ENCODE data around the gene KLLN. TPM values are rescaled to one million over a fixed set of nuclear protein-coding genes. Genes with fewer than 3 reads are reported as not detected.

KLLN gene
- total and polyA plus RNA-seq, 2 of the 8 experiments (the other 6 are each of a cell fraction or from before 2014, with no cell fraction given): 0.24 to 0.73 TPM

- H3K14ac ChIP-seq (ENCODE audit: insufficient read length): no peak within 1 kb of the TSS
- ChIA-PET POLR2A (ENCODE audit: partially characterized antibody) (interaction anchor here (0.6 to 2.6 kb wide), 12 partner anchors 16 to 733 kb away, joined by 3 to 24 read pairs (median 3); partner anchors contain the start of genes KLLN and PTEN), CTCF (ENCODE audit: partially characterized antibody) (interaction anchor here (0.6 to 2.1 kb wide), 9 partner anchors 10 to 879 kb away, joined by 3 to 9 read pairs (median 4); partner anchors contain the start of genes KLLN and PTEN)
- H4K20me1 ChIP-seq (replicated peaks in 1 of 2; ENCODE audit: control insufficient read depth in 1 of 2, insufficient read depth in 2 of 2, low read length in 2 of 2): no peaks in the 10 kb centered on the region
- peaks cover 10 to 48% of the 10 kb centered on the region in 2 experiments for H3K79me2 ChIP-seq (ENCODE audit: control insufficient read depth in 1 of 2, insufficient read depth in 2 of 2, low read length in 2 of 2)
- peak within 1 kb of the TSS; percentile 96 for H2AFZ ChIP-seq (ENCODE audit: low read length)
- FAIRE-seq (no peak), DNase-seq (ENCODE audit: low read depth in 1 of 2, low spot score in 2 of 2) (peak; percentile 59 to 86)
- H3K9me3 ChIP-seq (ENCODE audit: insufficient read depth in 2 of 2, low read depth in 1 of 2, low read length in 1 of 2): no peaks in the 10 kb centered on the region
- peak within 1 kb of the TSS; percentile 64; the same call in 1 of the 2 replicates for H4K8ac ChIP-seq (ENCODE audit: extremely low read depth, insufficient read depth, low read length)
- peaks cover 0 to 14% (median 0%) of the 10 kb centered on the region in 4 experiments; a peak in 1 of 8 replicates for H3K36me3 ChIP-seq (ENCODE audit: control insufficient read depth in 2 of 4, insufficient read depth in 4 of 4, low read length in 3 of 4)
- H3K27ac ChIP-seq (ENCODE audit: low read depth, low read length): peak within 1 kb of the TSS; percentile 83
- H2AK5ac ChIP-seq (ENCODE audit: low read depth, low read length): no peak within 1 kb of the TSS
- 1% methylated on average over 55 of the region's 60 CpGs; no CpG with 5 or more reads in 1 of the 2 experiments for WGBS, 2 experiments (ENCODE audit: extremely low coverage in 1 of 2, insufficient coverage in 1 of 2, insufficient read length in 1 of 2, insufficient replicate concordance in 2 of 2, low coverage in 1 of 2, low lambda C conversion rate in 2 of 2, missing lambda C conversion rate in 1 of 2)
- peak within 1 kb of the TSS; percentile 74 for H2BK5ac ChIP-seq (ENCODE audit: low read depth, low read length)
- peak within 1 kb of the TSS; percentile 25 for H4K91ac ChIP-seq (replicated peaks; ENCODE audit: insufficient read length, low read length)
- 0 out of 2 replicates have a peak within 1 kb of the TSS, but pooled peaks have one; percentile 22 for H2BK12ac ChIP-seq (ENCODE audit: low read depth, low read length)
- H4K5ac ChIP-seq (ENCODE audit: insufficient read length, low read depth, low read length): peak within 1 kb of the TSS; percentile 44
- H3K18ac ChIP-seq (ENCODE audit: extremely low read depth, low read length): peak within 1 kb of the TSS; percentile 78
- peak within 1 kb of the TSS; percentile 89 to 91 for H3K4me2 ChIP-seq (ENCODE audit: insufficient read depth in 1 of 2, low read depth in 2 of 2, low read length in 2 of 2)
- H3K23ac ChIP-seq (ENCODE audit: insufficient read length): no peak within 1 kb of the TSS
- H3K27me3 ChIP-seq (replicated peaks in 1 of 4; ENCODE audit: control insufficient read depth in 3 of 4, extremely low read depth in 1 of 4, insufficient read depth in 3 of 4, low read length in 3 of 4): no peaks in the 10 kb centered on the region
- peak within 1 kb of the TSS; percentile 74 to 94 (median 82) for H3K9ac ChIP-seq (replicated peaks in 1 of 4; ENCODE audit: extremely low read depth in 1 of 4, low read depth in 3 of 4, low read length in 3 of 4)
- peak within 1 kb of the TSS; percentile 78 to 85 (median 82) for H3K4me3 ChIP-seq (ENCODE audit: extremely low read depth in 1 of 4, insufficient read depth in 2 of 4, low read depth in 3 of 4, low read length in 4 of 4)
- no peak within 1 kb of the TSS for H3K4ac ChIP-seq (replicated peaks; ENCODE audit: insufficient read length, low read depth, low read length)
- no peak within 1 kb of the TSS for H2BK120ac ChIP-seq (replicated peaks; ENCODE audit: low read depth, low read length)
- peaks cover 8% of the 10 kb centered on the region for H3K23me2 ChIP-seq (ENCODE audit: low read depth, low read length)
- 0 out of 2 replicates have a peak within 1 kb of the TSS, but pooled peaks have one; percentile 9 for H2BK20ac ChIP-seq (ENCODE audit: low read length)
- H3K4me1 ChIP-seq (replicated peaks in 1 of 4; ENCODE audit: control insufficient read depth in 3 of 4, insufficient read depth in 4 of 4, low read length in 3 of 4): peaks cover 0 to 3% (median 0%) of the 10 kb centered on the region in 4 experiments; a peak in 2 of 7 replicates
- H2BK15ac ChIP-seq (ENCODE audit: low read length): peak within 1 kb of the TSS; percentile 66; the same call in 1 of the 2 replicates
- peak within 1 kb of the TSS; percentile 43 for H3K56ac ChIP-seq (replicated peaks; ENCODE audit: insufficient read length, low read depth, low read length)
- H3K79me1 ChIP-seq (ENCODE audit: low read depth, low read length): no peaks in the 10 kb centered on the region
- TF ChIP-seq JUN (IDR thresholded peaks at IDR 0.05; ENCODE audit: low read depth, low read length): no peak
- no peak for TF ChIP-seq RAD21 (IDR thresholded peaks at IDR 0.05 in 1 of 2, conservative IDR thresholded peaks at IDR 0.05 in 1 of 2; ENCODE audit: low read depth in 2 of 2, low read length in 2 of 2)
- TF ChIP-seq NANOG (IDR thresholded peaks at IDR 0.05; ENCODE audit: insufficient read depth, low read depth, low read length, poor library complexity, severe bottlenecking): no peak
- TF ChIP-seq RFX5 (IDR thresholded peaks at IDR 0.05; ENCODE audit: borderline replicate concordance, low read depth, low read length): no peak
- peak; percentile 51 for TF ChIP-seq MAX (IDR thresholded peaks at IDR 0.05)
- peak; percentile 61 for TF ChIP-seq TAF1 (IDR thresholded peaks at IDR 0.05; ENCODE audit: low read depth, low read length)
Measured at GRCh38 chr10:87817609-87818504, 45.5 kb downstream of the KLLN start, which contains the start of gene ATAD1. TSS of gene ATAD1 (minus strand) at chr10:87818226. CDS start at chr10:87814599, 3,627 bp downstream.
